K562 (cell line): Measurements from ENCODE around the gene ZFP62. TPM values are rescaled to one million over a fixed set of nuclear protein-coding genes. Genes with fewer than 3 reads are reported as not detected.

Source experiments
- ATAC-seq: fragments of 200-7000 bp; cut with Tn5 transposase; 3 replicates; pipeline ENCODE4 v1.9.1; 2020; ENCODE audit warnings: moderate library complexity
- BruUV-seq: library from RNA; stranded (reverse); fragments of 400-500 nt; replicated peaks from 2 replicates; lab custom pipeline; 2021; lab: Mats Ljungman, UMichigan
- CTCF ChIA-PET: fragments of 300-600 bp; formaldehyde crosslinking; extraction: SDS; loops from one replicate; lab custom pipeline; 2021; ENCODE audit warnings: low intra/inter-chr PET ratio; lab: Yijun Ruan, JAX
- POLR2A ChIA-PET: fragments of 300-600, 350-650 bp; sonication (Branson Sonifier 250); formaldehyde crosslinking; extraction: SDS; loops from one replicate; lab custom pipeline; 2021; ENCODE audit warnings: antibody characterized with exemption, inconsistent platforms; lab: Yijun Ruan, JAX
- DNase-seq, 4 experiments: peaks; one replicate each; pipeline versions ENCODE4 v3.0.0 to v3.0.0-alpha.2; 2011 to 2018; ENCODE audit warnings: low spot score in 3 of 4, mixed read lengths in 3 of 4; ENCODE audit errors: extremely low read depth in 1 of 4
- FAIRE-seq: peaks from 2 replicates; lab custom pipeline; 2011; peaks lifted over from hg19 to GRCh38; lab: Jason Lieb, UNC
- H2AFZ ChIP-seq: 2 replicates; pipeline ENCODE4 v1.6.0; 2011; ENCODE audit warnings: low read depth, low read length, control low read depth, inconsistent platforms
- H3K27ac ChIP-seq: fragments of 200-600 bp; 3 replicates; pipeline ENCODE4 v1.8.0; 2011; ENCODE audit warnings: low read depth, mild to moderate bottlenecking, control low read depth, inconsistent platforms, low read length, moderate library complexity, mixed read lengths; ENCODE audit errors: extremely low read depth
- H3K27me3 ChIP-seq, 2 experiments: fragments of 300-600 bp in 1 of 2; 2 replicates in 1 of 2; 3 replicates in 1 of 2; pipeline versions ENCODE4 v1.6.0 to v1.8.0; 2011; ENCODE audit warnings: inconsistent platforms in 2 of 2, low read length in 2 of 2, mild to moderate bottlenecking in 1 of 2, mixed read lengths in 1 of 2, moderate library complexity in 1 of 2; ENCODE audit not compliant: control insufficient read depth in 2 of 2, insufficient read depth in 2 of 2
- H3K36me3 ChIP-seq: fragments of 300-600 bp; 3 replicates; pipeline ENCODE4 v1.8.0; 2011; ENCODE audit warnings: mild to moderate bottlenecking, low read length, inconsistent platforms; ENCODE audit not compliant: control insufficient read depth, insufficient read depth
- H3K4me1 ChIP-seq, 2 experiments: fragments of 200-600 bp in 1 of 2; replicated peaks in 1 of 2; 2 replicates in 1 of 2; 3 replicates in 1 of 2; pipeline versions ENCODE4 v1.5.1 to v1.8.0; 2011; ENCODE audit warnings: inconsistent platforms in 2 of 2, low read length in 2 of 2, mild to moderate bottlenecking in 1 of 2, mixed read lengths in 1 of 2, moderate library complexity in 1 of 2; ENCODE audit not compliant: control insufficient read depth in 2 of 2, insufficient read depth in 2 of 2
- H3K4me2 ChIP-seq: 2 replicates; pipeline ENCODE4 v1.6.1; 2011; ENCODE audit warnings: low read length, control low read depth, inconsistent platforms, mixed read lengths; ENCODE audit not compliant: insufficient read depth
- H3K4me3 ChIP-seq: fragments of 200-600 bp; sonication (generic), shearing (Covaris generic); 2 replicates; pipeline ENCODE4 v1.5.1; 2016; ENCODE audit warnings: control low read depth, inconsistent platforms
- H3K79me2 ChIP-seq: fragments of 200-600 bp; 3 replicates; pipeline ENCODE4 v1.8.0; 2011; ENCODE audit warnings: low read length, inconsistent platforms; ENCODE audit not compliant: control insufficient read depth, insufficient read depth
- H3K9ac ChIP-seq, 2 experiments: 2 replicates each; pipeline versions ENCODE4 v1.6.0 to v1.6.1; 2011; ENCODE audit warnings: low read depth in 2 of 2, low read length in 2 of 2, control low read depth in 1 of 2, inconsistent platforms in 1 of 2, mild to moderate bottlenecking in 1 of 2, mixed read lengths in 1 of 2; ENCODE audit not compliant: insufficient read depth in 1 of 2
- H3K9me1 ChIP-seq: one replicate; pipeline ENCODE4 v1.6.0; 2011; ENCODE audit warnings: inconsistent platforms, mild to moderate bottlenecking, low read length, moderate library complexity; ENCODE audit not compliant: control insufficient read depth, insufficient read depth
- H3K9me3 ChIP-seq: replicated peaks from 2 replicates; pipeline ENCODE4 v1.5.1; 2011; ENCODE audit warnings: low read depth, low read length, inconsistent platforms; ENCODE audit not compliant: control insufficient read depth, insufficient read depth
- H4K20me1 ChIP-seq: replicated peaks from 2 replicates; pipeline ENCODE4 v1.6.1; 2011; ENCODE audit warnings: low read length, inconsistent platforms, mixed read lengths; ENCODE audit not compliant: control insufficient read depth, insufficient read depth
- CEBPB ChIP-seq: fragments of 450-650 bp; IDR thresholded peaks from 2 replicates; pipeline ENCODE4 v1.6.1; 2016; ENCODE audit warnings: missing genetic modification characterization, missing compliant biosample characterization
- CEBPG ChIP-seq, 3 experiments: fragments of 200-800 bp in 1 of 3; sonication (Bioruptor generic) in 1 of 3; sonication (generic) in 1 of 3; formaldehyde crosslinking in 1 of 3; IDR thresholded peaks in 2 of 3; conservative IDR thresholded peaks in 1 of 3; 2 replicates each; pipeline versions ENCODE4 v1.6.1 to v1.8.0; 2016 to 2022; ENCODE audit warnings: missing compliant biosample characterization in 2 of 3, missing genetic modification characterization in 2 of 3, mild to moderate bottlenecking in 1 of 3, missing genetic modification reagents in 1 of 3
- ETV5 ChIP-seq: sonication (generic); formaldehyde crosslinking; IDR thresholded peaks from 2 replicates; pipeline ENCODE4 v1.4.0; 2020; ENCODE audit warnings: low read depth, mild to moderate bottlenecking, missing genetic modification reagents
- HNRNPL ChIP-seq: fragments of 200-400 bp; formaldehyde crosslinking; IDR thresholded peaks from 2 replicates; pipeline ENCODE4 v1.6.1; 2017; ENCODE audit warnings: low read depth, mild to moderate bottlenecking, low read length
- JUN ChIP-seq, 2 experiments: sonication (generic) in 1 of 2; formaldehyde crosslinking in 1 of 2; IDR thresholded peaks; 2 replicates each; pipeline versions ENCODE4 v1.6.1 to v1.8.0; 2012 to 2022; ENCODE audit warnings: borderline replicate concordance in 2 of 2, mild to moderate bottlenecking in 2 of 2, improper control_type of control experiment in 1 of 2, low read depth in 1 of 2, low read length in 1 of 2, missing genetic modification reagents in 1 of 2
- MEIS2 ChIP-seq: fragments of 450-650 bp; IDR thresholded peaks from 2 replicates; pipeline ENCODE4 v1.6.1; 2014; ENCODE audit warnings: mild to moderate bottlenecking; ENCODE audit not compliant: partially characterized antibody
- NR2C2 ChIP-seq, 2 experiments: fragments of 200-800 bp in 1 of 2; sonication (Bioruptor generic) in 1 of 2; sonication (generic) in 1 of 2; formaldehyde crosslinking in 1 of 2; IDR thresholded peaks; 2 replicates each; pipeline versions ENCODE4 v1.6.1 to v1.8.0; 2016 to 2022; ENCODE audit warnings: mild to moderate bottlenecking in 1 of 2, missing compliant biosample characterization in 1 of 2, missing genetic modification characterization in 1 of 2, missing genetic modification reagents in 1 of 2
- PPARD ChIP-seq: fragments of 250-450 bp; sonication (Bioruptor Pico); IDR thresholded peaks from 2 replicates; pipeline ENCODE4 v1.8.0; 2022; ENCODE audit warnings: inconsistent platforms, mild to moderate bottlenecking, moderate library complexity
- WGBS: fragments of 100-300 bp; shearing (Covaris generic); methylation state at CpG from one replicate; pipeline ENCODE4 v1.1.6; 2016; ENCODE audit warnings: low coverage, mixed read lengths; ENCODE audit not compliant: insufficient coverage; ENCODE audit errors: missing lambda C conversion rate; 5-methylcytosine and 5-hydroxymethylcytosine counted together
- in situ Hi-C: fragments of 300-500 bp; cut with MboI; formaldehyde crosslinking; loops from 4 replicates; pipeline ENCODE4 v1.15.0; 2018; ENCODE audit warnings: inconsistent platforms, mixed read lengths
- intact Hi-C: fragments of 100-400 bp; cut with micrococcal nuclease; formaldehyde crosslinking; loops from 2 replicates; pipeline ENCODE4 v1.14.2; 2022
- polyA plus RNA-seq, 8 experiments: library from polyadenylated mRNA; depleted of rRNA in 4 of 8; stranded (reverse) in 5 of 8; unstranded in 3 of 8; fragments of >200 nt; fragmentation: Nextera tagmentation in 2 of 8; fragmentation: Illumina TruSeq in 1 of 8; extraction: Ambion mirVana in 2 of 8; extraction: Trizol in 1 of 8; gene quantifications; 2 replicates each; pipeline versions ENCODE4 v1.2.1 to v1.2.3, GENCODE V29; 2011 to 2014; ENCODE audit warnings: inconsistent platforms in 1 of 8, missing spikeins in 1 of 8
- total RNA-seq, 7 experiments: library from RNA; depleted of rRNA in 6 of 7; stranded (reverse); fragments of >200 nt in 6 of 7; fragmentation: Illumina TruSeq in 2 of 7; extraction: Trizol in 2 of 7; gene quantifications; 2 replicates each; pipeline versions ENCODE4 v1.2.1 to v1.2.3, GENCODE V29; 2011 to 2021; ENCODE audit warnings: low replicate concordance in 1 of 7
- TF ChIP-seq, protein P1 (sequence below): conservative IDR thresholded peaks from 2 replicates; pipeline ENCODE4 v1.6.1; 2011; ENCODE audit warnings: low read depth, mild to moderate bottlenecking, low read length; ENCODE audit not compliant: control insufficient read depth
- TF ChIP-seq, protein P2 (sequence below): fragments of 450-650 bp; IDR thresholded peaks from 2 replicates; pipeline ENCODE4 v1.6.1; 2016
- TF ChIP-seq, protein P3 (sequence below), 2 experiments: IDR thresholded peaks in 1 of 2; conservative IDR thresholded peaks in 1 of 2; 2 replicates each; pipeline ENCODE4 v1.6.1; 2016; ENCODE audit warnings: low read depth in 2 of 2, mild to moderate bottlenecking in 1 of 2, missing compliant biosample characterization in 1 of 2, missing genetic modification characterization in 1 of 2, moderate library complexity in 1 of 2

ZFP62 gene
- total and polyA plus RNA-seq, 9 of the 15 experiments (the other 6 are each of a cell fraction or from before 2014, with no cell fraction given) = 12.2 to 37.5 (median 25.0) TPM

DNA sequence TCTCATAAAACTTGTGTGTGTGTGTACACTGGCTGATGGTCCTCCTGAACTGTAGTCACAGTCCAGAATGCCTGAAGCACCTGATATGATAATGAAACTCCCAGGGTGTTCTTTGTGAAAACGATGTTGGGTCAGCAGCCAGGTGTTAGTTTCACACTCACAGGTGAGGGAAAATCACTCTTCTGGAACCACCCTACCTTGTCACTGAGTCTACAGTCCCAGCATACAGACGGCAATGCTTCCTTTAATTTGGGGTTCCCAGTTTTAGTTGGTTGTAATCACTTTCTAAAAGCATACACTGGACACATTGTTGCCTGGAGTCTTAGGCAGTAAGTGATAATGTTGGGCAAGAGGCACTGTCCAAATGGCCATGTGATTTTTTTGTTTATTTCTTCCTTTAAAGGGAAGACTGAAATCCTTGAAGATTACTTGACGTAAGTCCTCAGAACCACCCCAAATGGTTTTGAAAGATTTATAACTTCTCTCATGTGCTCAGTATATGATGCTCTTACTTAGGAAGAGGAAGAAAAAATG lies 40.2 kb downstream of the ZFP62 start:
- in situ Hi-C loops = no loop called here

More for the DNA sequence above, 40.2 kb downstream of the ZFP62 start:
- no peaks in the 10 kb centered on the region for H4K20me1 ChIP-seq
- POLR2A ChIA-PET = interaction anchor here (0.5 to 0.9 kb wide), 3 partner anchors 11 to 41 kb away, joined by 3 to 5 read pairs (median 3); partner anchors contain the start of gene ZFP62
- BruUV-seq = no TSS peak
- no peaks in the 10 kb centered on the region for H3K9me1 ChIP-seq
- H3K4me2 ChIP-seq = peak overlapping the region; percentile 17; the same call in 1 of the 2 replicates
- FAIRE-seq (peak; percentile 6), DNase-seq (no peak), ATAC-seq (no peak; the same call in 2 of the 3 replicates)
- peaks cover 12 to 17% of the 10 kb centered on the region in 2 experiments; a peak in 4 of 5 replicates for H3K4me1 ChIP-seq
- no peaks in the 10 kb centered on the region for H3K36me3 ChIP-seq
- 23% methylated on average over 3 of the region's 3 CpGs for WGBS
- no peaks in the 10 kb centered on the region for H3K9me3 ChIP-seq
- no peak overlapping the region for H3K9ac ChIP-seq
- no peaks in the 10 kb centered on the region for H3K79me2 ChIP-seq
- H3K27me3 ChIP-seq = no peaks in the 10 kb centered on the region
- no peak overlapping the region for H3K27ac ChIP-seq
- peak overlapping the region; percentile 65 for H2AFZ ChIP-seq
- no peak overlapping the region for H3K4me3 ChIP-seq
- peak; percentile 88 for TF ChIP-seq MEIS2
- no peak for TF ChIP-seq CEBPG (CRISPR knock-in tag; IDR thresholded peaks at IDR 0.05)
- peak; percentile 66 to 85 for TF ChIP-seq CEBPG (tag; conservative IDR thresholded peaks at IDR 0.05 in 1 of 2, IDR thresholded peaks at IDR 0.05 in 1 of 2)
- TF ChIP-seq ETV5 (CRISPR knock-in tag) = no peak
- no peak for TF ChIP-seq HNRNPL
- TF ChIP-seq, protein P1, sequence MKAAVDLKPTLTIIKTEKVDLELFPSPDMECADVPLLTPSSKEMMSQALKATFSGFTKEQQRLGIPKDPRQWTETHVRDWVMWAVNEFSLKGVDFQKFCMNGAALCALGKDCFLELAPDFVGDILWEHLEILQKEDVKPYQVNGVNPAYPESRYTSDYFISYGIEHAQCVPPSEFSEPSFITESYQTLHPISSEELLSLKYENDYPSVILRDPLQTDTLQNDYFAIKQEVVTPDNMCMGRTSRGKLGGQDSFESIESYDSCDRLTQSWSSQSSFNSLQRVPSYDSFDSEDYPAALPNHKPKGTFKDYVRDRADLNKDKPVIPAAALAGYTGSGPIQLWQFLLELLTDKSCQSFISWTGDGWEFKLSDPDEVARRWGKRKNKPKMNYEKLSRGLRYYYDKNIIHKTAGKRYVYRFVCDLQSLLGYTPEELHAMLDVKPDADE = no peak
- TF ChIP-seq, protein P2, sequence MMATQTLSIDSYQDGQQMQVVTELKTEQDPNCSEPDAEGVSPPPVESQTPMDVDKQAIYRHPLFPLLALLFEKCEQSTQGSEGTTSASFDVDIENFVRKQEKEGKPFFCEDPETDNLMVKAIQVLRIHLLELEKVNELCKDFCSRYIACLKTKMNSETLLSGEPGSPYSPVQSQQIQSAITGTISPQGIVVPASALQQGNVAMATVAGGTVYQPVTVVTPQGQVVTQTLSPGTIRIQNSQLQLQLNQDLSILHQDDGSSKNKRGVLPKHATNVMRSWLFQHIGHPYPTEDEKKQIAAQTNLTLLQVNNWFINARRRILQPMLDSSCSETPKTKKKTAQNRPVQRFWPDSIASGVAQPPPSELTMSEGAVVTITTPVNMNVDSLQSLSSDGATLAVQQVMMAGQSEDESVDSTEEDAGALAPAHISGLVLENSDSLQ = peak; percentile 43; the same call in 1 of the 2 replicates
- TF ChIP-seq NR2C2 (CRISPR knock-in tag; IDR thresholded peaks at IDR 0.05) = no peak
- 0 out of 2 replicates have a peak, but pooled peaks have one; percentile 7 for TF ChIP-seq NR2C2 (tag; IDR thresholded peaks at IDR 0.05)
- TF ChIP-seq CEBPB = peak; percentile 74
- TF ChIP-seq, protein P3, sequence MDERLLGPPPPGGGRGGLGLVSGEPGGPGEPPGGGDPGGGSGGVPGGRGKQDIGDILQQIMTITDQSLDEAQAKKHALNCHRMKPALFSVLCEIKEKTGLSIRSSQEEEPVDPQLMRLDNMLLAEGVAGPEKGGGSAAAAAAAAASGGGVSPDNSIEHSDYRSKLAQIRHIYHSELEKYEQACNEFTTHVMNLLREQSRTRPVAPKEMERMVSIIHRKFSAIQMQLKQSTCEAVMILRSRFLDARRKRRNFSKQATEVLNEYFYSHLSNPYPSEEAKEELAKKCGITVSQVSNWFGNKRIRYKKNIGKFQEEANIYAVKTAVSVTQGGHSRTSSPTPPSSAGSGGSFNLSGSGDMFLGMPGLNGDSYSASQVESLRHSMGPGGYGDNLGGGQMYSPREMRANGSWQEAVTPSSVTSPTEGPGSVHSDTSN (CRISPR knock-in tag; IDR thresholded peaks at IDR 0.05; ENCODE audit: low read depth) = no peak
- TF ChIP-seq, protein P3 (tag; conservative IDR thresholded peaks at IDR 0.05; ENCODE audit: low read depth) = peak; percentile 84
- no peak for TF ChIP-seq JUN (IDR thresholded peaks at IDR 0.05; ENCODE audit: borderline replicate concordance, low read depth, low read length)
- TF ChIP-seq JUN (CRISPR knock-in tag; IDR thresholded peaks at IDR 0.05; ENCODE audit: borderline replicate concordance) = no peak
- TF ChIP-seq PPARD (CRISPR knock-in tag) = no peak
- intact Hi-C loops = no loop called here
- CTCF ChIA-PET = no interaction called here
